ENCODE results near the gene WEE2.
"Not testable (repeated sequence)": the region's sequence is repeated elsewhere in the genome, so short reads cannot be mapped to it uniquely, and the experiment has no call there.

Gene WEE2

DNA sequence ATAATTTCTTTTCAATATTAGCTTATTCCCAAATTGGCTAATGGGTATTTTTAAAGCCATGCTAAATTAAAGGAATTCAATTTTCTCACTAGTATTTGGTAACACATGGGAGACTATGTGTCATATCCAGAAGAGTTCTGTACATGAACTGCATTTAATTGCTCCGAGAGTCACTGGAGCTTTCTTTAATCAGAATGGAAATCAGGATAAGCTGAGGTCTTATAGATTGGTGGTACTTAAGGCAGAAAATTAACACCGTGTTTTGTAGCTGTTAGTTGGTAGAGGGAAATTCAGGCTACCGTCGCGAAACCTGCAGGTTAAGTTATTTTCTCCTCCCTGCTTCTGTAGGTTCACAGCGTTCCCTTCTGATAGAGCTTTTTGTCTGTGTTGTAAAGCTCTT is at the start of gene WEE2:
WEE2 (plus strand) TSS at position 3 of the 400 bp plus-strand sequence. CDS start 406 bp downstream, outside the sequence.
- DNase-seq (ENCODE audit: low read depth in 2 of 2), result no peak

GRCh38 chr7:141659501-141659900 is 48.7 kb upstream of the WEE2 start:
- no peak for DNase-seq (ENCODE audit: low read depth in 2 of 2)

- DNase-seq (ENCODE audit: low read depth in 2 of 2), result no peak
These were observed 47.9 kb upstream of the WEE2 start for GRCh38 chr7:141660259-141660658.

DNA sequence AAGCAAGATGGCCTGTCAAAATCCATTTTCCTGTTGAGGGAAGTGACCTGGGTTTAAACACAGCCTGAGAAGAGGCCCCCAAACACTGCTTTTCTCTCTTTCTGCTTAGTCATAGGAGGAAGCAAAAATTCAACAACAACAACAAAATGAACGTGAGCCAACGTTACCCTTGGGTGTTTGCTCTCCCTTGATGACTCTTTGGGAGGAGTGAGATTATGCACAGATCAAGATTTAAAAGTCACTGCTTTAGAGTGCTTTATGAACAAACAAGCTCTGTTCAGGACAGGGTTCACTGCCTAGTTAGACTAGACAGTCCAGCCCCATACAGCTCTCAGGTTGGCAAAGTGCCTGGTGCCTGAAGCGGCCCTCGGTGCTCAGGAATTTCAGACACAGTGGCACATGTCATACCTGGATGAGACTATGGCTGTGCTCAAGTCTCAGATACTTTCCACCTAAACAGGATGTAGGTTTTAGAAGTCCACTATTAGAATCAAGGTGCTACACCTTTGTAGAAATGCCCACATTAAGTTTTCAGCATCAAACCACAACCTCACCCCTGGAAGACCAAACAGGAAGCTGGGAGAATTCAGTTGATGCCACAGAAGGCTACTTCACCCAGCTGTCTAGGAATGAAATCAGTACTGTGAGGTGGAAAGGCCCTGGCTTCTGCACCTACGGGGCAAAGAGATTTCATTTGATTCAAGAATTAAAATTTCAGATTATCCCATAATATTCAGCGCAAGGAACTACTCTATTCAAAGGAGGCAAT is 44.9 kb upstream of the WEE2 start:
- no peak for DNase-seq (ENCODE audit: low read depth in 2 of 2)

DNA sequence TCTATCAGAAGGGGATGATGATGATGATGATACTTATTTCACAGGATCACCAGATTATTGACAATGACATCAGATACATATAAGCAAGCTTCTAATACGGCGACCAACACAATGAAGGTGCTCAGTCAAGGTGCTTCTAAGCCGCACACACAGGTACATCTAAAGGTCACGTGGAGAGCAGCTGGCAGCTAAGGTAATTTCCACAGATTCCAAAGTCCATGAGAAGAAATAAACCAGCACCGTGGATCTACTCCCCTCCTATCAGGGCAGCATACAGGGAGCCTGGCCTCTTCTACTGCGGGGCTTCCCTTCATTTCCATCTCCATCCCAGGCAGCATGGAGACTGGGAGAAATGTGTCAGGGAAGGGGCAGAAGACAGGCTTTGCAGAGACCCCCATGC is 43.7 kb upstream of the WEE2 start:
- no peak for DNase-seq (ENCODE audit: low read depth in 2 of 2)

- no peak for DNase-seq (ENCODE audit: low read depth in 2 of 2)
These were observed 42.7 kb upstream of the WEE2 start for GRCh38 chr7:141665208-141666035.

DNA sequence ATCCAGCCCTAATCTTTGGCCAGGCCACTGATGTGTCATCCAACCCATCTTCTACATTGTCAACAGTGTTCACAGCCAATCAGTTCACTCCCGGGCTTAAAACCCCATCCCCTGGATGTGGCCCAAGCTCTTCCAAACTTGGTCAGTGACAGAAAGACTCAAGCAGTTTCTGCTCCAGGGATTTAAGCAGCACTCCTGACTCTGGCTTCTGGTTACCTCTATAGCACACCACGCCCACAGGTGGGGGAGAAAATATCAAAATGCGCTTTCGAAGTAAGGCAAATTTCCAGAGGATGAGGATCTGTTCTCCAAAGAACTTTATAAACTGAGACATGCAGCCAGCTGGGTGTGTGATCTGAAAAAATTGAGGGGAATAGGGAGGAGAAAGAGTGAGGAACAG is 42.1 kb upstream of the WEE2 start:
- DNase-seq (ENCODE audit: low read depth in 2 of 2), result no peak

- no peak for DNase-seq (ENCODE audit: low read depth in 2 of 2)
These were observed 39.3 kb upstream of the WEE2 start for GRCh38 chr7:141668853-141669252.

- no peak for DNase-seq (ENCODE audit: low read depth in 2 of 2)
These were observed 36.3 kb upstream of the WEE2 start for GRCh38 chr7:141671705-141672496.

DNA sequence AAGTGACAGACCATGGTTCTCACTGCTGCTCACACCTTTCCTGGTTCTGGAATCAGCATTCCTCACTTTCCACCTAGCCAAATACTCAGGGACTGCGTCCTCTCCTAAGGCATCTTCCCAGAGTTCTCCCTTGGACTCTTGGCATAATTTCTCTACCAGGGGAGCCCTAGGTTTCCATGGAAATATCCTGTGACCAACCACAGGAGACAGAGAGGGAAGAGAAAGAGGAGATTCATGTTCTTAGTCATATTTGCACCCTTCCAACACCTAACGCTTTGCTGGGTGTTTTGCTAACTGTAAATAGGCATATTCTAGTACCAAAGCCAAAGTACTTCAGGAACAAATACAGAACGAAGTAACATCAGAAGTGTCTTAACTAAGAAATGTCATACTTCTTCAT is 34.8 kb upstream of the WEE2 start:
- DNase-seq (ENCODE audit: low read depth in 2 of 2), result no peak

DNA sequence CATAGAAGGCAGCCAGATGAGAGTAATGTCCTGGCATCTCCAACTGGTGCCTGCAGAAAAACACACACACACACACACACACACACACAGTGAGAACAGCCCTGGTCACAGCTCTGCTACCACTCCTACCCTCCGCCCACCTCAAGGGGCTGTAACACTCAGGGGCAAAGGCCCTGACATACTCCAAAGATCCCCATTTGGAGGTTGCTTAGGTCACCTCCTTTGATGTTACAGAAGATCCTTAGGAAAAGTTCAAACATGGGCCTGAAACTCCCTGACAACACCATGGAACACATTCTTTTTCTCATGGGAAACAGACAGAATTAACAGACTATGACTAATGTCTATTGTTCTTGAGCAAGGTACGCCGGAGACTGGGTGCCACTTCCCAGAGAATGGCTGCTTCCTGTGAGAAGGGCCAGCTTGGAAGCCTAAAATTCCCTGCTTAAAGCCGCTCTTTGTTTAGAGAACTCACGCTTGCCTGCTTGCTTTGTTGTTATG is 33.9 kb upstream of the WEE2 start:
- DNase-seq (ENCODE audit: low read depth in 2 of 2), result no peak

DNA sequence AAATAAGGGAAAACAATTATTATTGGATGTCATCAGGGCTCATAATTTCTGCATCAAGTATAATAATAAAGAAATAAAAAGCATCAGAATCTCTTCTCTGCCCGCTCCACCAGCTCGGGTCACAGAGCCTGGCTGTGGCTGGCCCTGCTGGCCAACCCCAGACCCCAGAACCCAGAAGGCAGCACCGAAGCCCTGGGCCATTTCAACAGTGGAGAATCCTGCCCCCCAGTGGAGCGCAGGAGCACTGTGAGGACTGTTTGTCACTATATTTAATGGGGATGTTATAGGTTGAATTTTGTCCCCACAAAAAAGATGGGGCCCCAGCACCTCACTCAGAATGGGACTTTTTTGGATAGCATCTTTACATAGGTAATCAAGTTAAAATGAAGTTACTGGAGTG is 33.5 kb upstream of the WEE2 start:
- DNase-seq (ENCODE audit: low read depth in 2 of 2), result no peak

- no peak for DNase-seq (ENCODE audit: low read depth in 2 of 2)
These were observed 32.5 kb upstream of the WEE2 start for GRCh38 chr7:141675436-141676215.

GRCh38 chr7:141676618-141677017 is 31.5 kb upstream of the WEE2 start:
- no peak for DNase-seq (ENCODE audit: low read depth in 2 of 2)

GRCh38 chr7:141679014-141679413 is 29.1 kb upstream of the WEE2 start:
- DNase-seq (ENCODE audit: low read depth in 2 of 2), result no peak

GRCh38 chr7:141685285-141686023 is 22.7 kb upstream of the WEE2 start:
- DNase-seq (ENCODE audit: low read depth in 2 of 2), result no peak

GRCh38 chr7:141686074-141686473 is 22.1 kb upstream of the WEE2 start:
- no peak for DNase-seq (ENCODE audit: low read depth in 2 of 2)

- no peak for DNase-seq (ENCODE audit: low read depth in 2 of 2)
These were observed 21.5 kb upstream of the WEE2 start for GRCh38 chr7:141686670-141687069.

GRCh38 chr7:141688043-141688442 is 20.1 kb upstream of the WEE2 start:
- no peak for DNase-seq (ENCODE audit: low read depth in 2 of 2)

GRCh38 chr7:141689072-141689825 is 18.9 kb upstream of the WEE2 start:
- DNase-seq (ENCODE audit: low read depth in 2 of 2), result not testable (repeated sequence)

Measured in stimulated activated CD8-positive, alpha-beta memory T cell treated with anti-CD3 and anti-CD28 coated beads, Interleukin-15, amount 100 ng/mL, for 48 hours (primary cell).